Measurements from ENCODE around the gene TEX19. TPM values are rescaled to one million over a fixed set of nuclear protein-coding genes. Genes with fewer than 3 reads are reported as not detected.

Gene TEX19
- total RNA-seq, 4 donors from 2014 or later: not detected

DNA sequence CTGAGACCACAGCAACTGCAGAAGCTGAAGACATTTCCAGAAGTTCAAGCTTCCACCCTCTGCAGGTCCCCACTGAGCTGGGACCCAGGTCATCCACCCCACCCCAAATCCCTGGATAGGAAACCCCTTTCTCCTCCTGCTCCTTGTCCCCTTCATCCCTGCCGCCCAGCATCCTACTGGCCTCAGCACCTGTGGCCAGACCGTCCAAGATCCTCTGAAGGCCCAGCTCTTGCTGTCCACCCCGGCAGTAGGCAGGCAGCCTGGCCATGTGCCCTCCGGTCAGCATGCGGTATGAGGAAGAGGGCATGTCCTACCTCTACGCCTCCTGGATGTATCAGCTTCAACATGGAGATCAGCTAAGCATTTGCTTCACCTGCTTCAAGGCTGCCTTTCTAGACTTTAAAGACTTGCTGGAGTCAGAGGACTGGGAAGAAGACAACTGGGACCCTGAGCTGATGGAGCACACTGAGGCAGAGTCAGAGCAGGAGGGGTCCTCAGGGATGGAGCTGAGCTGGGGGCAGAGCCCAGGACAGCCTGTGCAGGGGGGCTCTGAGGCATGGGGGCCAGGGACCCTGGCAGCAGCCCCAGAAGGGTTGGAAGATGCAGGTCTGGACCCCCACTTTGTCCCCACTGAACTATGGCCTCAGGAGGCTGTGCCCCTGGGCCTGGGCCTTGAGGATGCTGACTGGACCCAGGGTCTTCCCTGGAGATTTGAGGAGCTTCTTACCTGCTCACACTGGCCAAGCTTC is 3.0 kb downstream of the TEX19 start:
- Histone ChIP-seq H3K36me3 (no peaks in the 10 kb centered on the region), H3K27me3 (peaks cover 27% of the 10 kb centered on the region), H3K27ac (no peak overlapping the region), H3K4me1 (no peaks in the 10 kb centered on the region), H3K9me3 (no peaks in the 10 kb centered on the region), H3K4me3 (no peak overlapping the region)
- 92 to 100% methylated on average over 1 to 4 of the region's 6 CpGs for WGBS, 2 donors (ENCODE audit: low coverage in 1 of 2)
- TF ChIP-seq, protein P1, sequence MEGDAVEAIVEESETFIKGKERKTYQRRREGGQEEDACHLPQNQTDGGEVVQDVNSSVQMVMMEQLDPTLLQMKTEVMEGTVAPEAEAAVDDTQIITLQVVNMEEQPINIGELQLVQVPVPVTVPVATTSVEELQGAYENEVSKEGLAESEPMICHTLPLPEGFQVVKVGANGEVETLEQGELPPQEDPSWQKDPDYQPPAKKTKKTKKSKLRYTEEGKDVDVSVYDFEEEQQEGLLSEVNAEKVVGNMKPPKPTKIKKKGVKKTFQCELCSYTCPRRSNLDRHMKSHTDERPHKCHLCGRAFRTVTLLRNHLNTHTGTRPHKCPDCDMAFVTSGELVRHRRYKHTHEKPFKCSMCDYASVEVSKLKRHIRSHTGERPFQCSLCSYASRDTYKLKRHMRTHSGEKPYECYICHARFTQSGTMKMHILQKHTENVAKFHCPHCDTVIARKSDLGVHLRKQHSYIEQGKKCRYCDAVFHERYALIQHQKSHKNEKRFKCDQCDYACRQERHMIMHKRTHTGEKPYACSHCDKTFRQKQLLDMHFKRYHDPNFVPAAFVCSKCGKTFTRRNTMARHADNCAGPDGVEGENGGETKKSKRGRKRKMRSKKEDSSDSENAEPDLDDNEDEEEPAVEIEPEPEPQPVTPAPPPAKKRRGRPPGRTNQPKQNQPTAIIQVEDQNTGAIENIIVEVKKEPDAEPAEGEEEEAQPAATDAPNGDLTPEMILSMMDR (IDR thresholded peaks at IDR 0.05): no peak
- no peak for TF ChIP-seq POLR2A (IDR thresholded peaks at IDR 0.05)
- TF ChIP-seq EP300 (IDR thresholded peaks at IDR 0.05): no peak
- no peak for TF ChIP-seq POLR2AphosphoS5 (IDR thresholded peaks at IDR 0.05)
- ATAC-seq: no peak

DNA sequence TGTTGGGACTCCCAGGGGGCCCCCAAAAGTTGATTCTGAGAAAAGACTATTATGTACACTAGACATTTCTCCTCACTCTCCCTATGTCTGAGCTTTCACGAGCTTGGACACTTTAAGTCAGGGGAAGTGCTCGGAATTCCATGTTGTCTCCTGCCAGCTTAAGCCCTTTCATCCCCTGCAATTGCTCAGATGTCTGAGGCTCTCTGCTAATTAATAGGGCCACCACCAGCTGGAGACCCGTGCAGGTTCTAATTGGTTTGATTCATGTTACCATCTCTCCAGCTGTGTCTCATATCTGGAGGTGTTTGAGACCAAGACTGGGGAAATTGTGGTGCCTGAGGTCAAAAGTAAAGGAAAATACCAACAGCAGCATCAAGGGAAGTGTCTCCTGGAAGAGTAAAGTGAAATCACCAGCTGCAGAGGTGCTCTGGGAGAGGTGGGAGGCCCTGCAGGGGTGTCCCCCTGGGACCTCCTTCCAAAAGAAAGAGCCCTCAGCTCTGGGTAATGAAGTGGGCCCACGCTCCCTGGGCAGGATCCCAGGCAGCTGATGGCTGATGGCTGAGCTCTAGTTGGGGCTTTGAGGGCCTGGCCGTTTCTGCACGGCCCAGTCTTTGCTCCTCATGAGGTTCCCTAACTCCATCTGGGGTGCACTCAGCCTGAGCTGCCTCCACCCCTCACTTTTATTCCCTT is 6.7 kb downstream of the TEX19 start:
- TF ChIP-seq EP300 (IDR thresholded peaks at IDR 0.05) (no peak), POLR2AphosphoS5 (IDR thresholded peaks at IDR 0.05) (no peak), POLR2A (IDR thresholded peaks at IDR 0.05) (no peak)
- TF ChIP-seq, protein P1 (IDR thresholded peaks at IDR 0.05): no peak
- Histone ChIP-seq H3K27me3 (peaks cover 32% of the 10 kb centered on the region), H3K9me3 (no peaks in the 10 kb centered on the region), H3K4me3 (no peak overlapping the region), H3K36me3 (no peaks in the 10 kb centered on the region), H3K4me1 (peaks cover 0 to 7% (median 2%) of the 10 kb centered on the region in 3 donors), H3K27ac (no peak overlapping the region)
- 65% methylated on average over 2 to 6 of the region's 6 CpGs for WGBS, 2 donors (ENCODE audit: low coverage in 1 of 2)
- ATAC-seq: no peak

DNA sequence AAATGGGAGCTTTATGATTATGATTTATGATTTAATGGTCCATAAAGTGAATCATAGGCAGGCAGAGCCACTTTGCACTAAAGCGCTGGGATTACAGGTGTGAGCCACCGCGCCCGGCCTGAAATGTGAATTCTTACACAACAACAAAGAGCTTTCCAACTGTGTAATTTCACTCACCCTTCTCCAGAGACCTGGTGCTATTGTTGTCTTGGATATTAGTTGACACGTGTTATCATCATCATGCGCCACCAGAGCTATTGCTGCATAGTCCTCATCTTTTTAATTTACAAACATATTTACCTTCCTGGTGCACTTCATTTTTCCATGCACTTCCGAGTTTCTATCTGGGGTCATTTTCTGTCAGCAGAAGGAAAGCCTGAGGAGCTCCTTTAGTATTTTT is 7.7 kb downstream of the TEX19 start:
- Histone ChIP-seq H3K4me1 (peaks cover 0 to 17% (median 9%) of the 10 kb centered on the region in 3 donors), H3K36me3 (no peaks in the 10 kb centered on the region), H3K27ac (no peak overlapping the region), H3K9me3 (no peaks in the 10 kb centered on the region), H3K4me3 (no peak overlapping the region), H3K27me3 (peaks cover 42% of the 10 kb centered on the region)
- no peak for ATAC-seq
- WGBS, 2 donors (ENCODE audit: low coverage in 1 of 2): 74 to 87% methylated on average over 6 to 7 of the region's 7 CpGs
- no peak for TF ChIP-seq EP300 (IDR thresholded peaks at IDR 0.05)
- no peak for TF ChIP-seq POLR2A (IDR thresholded peaks at IDR 0.05)
- TF ChIP-seq, protein P1 (IDR thresholded peaks at IDR 0.05): no peak
- TF ChIP-seq POLR2AphosphoS5 (IDR thresholded peaks at IDR 0.05): no peak

DNA sequence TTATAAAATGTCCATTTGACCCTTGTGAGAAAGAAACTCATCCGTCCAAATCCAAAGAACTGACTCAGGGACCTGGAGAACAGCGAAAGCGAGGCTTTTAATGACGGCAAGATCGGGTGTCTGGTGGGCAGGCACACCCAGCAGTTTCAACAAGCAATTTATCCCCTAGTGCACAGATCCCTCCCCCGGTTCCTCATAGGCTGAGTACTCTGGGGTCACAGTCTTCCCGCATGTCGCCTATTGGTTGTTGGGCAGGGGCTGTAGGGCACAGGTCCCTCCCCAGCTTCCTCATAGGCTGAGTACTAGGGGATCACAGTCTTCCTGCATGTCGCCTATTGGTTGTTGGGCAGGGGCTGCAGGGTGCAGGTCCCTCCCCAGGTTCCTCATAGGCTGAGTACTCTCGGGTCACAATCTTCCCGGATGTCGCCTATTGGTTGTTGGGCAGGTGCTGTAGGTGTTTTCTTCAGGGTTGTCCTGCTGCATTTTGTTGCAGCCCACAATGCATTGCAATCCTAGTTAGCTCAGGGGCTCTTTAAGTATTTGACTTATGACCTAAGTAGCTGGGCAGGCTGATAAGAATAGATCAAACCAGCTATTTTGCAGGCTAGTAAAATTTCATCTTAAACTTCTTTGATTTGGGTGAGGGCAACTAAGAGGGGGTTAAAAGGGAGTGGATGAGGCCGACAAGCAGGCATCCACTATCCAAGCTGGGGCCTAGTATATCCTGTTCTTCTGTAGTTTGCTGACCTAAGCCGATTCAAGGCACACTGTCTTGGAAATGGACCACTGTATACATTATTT is 8.9 kb downstream of the TEX19 start:
- H3K4me3 ChIP-seq: no peak overlapping the region
- no peaks in the 10 kb centered on the region for H3K9me3 ChIP-seq
- no peak for ATAC-seq
- no peaks in the 10 kb centered on the region for H3K36me3 ChIP-seq
- peaks cover 54% of the 10 kb centered on the region for H3K27me3 ChIP-seq
- H3K27ac ChIP-seq: no peak overlapping the region
- TF ChIP-seq POLR2A (IDR thresholded peaks at IDR 0.05): no peak
- TF ChIP-seq, protein P1 (IDR thresholded peaks at IDR 0.05): no peak
- no peak for TF ChIP-seq EP300 (IDR thresholded peaks at IDR 0.05)
- TF ChIP-seq POLR2AphosphoS5 (IDR thresholded peaks at IDR 0.05): no peak
- 69 to 70% methylated on average over 4 to 10 of the region's 14 CpGs for WGBS, 2 donors (ENCODE audit: low coverage in 1 of 2)
- peaks cover 0 to 25% (median 9%) of the 10 kb centered on the region in 3 donors for H3K4me1 ChIP-seq
